Measurements from ENCODE around the gene SERINC1. TPM values are rescaled to one million over a fixed set of nuclear protein-coding genes. Genes with fewer than 3 reads are reported as not detected.
"Not testable (repeated sequence)": the region's sequence is repeated elsewhere in the genome, so short reads cannot be mapped to it uniquely, and the experiment has no call there.

The SERINC1 gene
- total RNA-seq, 2 donors from 2014 or later, result 47.7 to 72.1 TPM

- Mint-ChIP-seq H3K4me1 (peaks cover 50% of the 10 kb centered on the region), H3K9me3 (no peaks in the 10 kb centered on the region), H3K27me3 (no peaks in the 10 kb centered on the region), H3K27ac (peak overlapping the region; percentile 64), H3K4me3 (peak overlapping the region; percentile 28), H3K36me3 (ENCODE audit: low read depth) (peaks cover 80% of the 10 kb centered on the region)
- ATAC-seq (replicated peaks), result no peak
Measured at GRCh38 chr6:122459240-122459639, 12.4 kb downstream of the SERINC1 start.

- no peak overlapping the region for H3K4me3 Mint-ChIP-seq
Measured at GRCh38 chr6:122458087-122458486, 13.5 kb downstream of the SERINC1 start.

GRCh38 chr6:122455116-122455515 is 16.5 kb downstream of the SERINC1 start:
- not testable (repeated sequence) for H3K27me3 Mint-ChIP-seq; H3K4me3 Mint-ChIP-seq; ATAC-seq (replicated peaks); H3K9me3 Mint-ChIP-seq
- H3K27ac Mint-ChIP-seq, result peak overlapping the region; percentile 54
- peaks cover 93% of the 10 kb centered on the region for H3K36me3 Mint-ChIP-seq (ENCODE audit: low read depth)
- H3K4me1 Mint-ChIP-seq, result peaks cover 29% of the 10 kb centered on the region

More at GRCh38 chr6:122458087-122458486, 13.5 kb downstream of the SERINC1 start:
- peaks cover 80% of the 10 kb centered on the region for H3K36me3 Mint-ChIP-seq (ENCODE audit: low read depth)
- peaks cover 43% of the 10 kb centered on the region for H3K4me1 Mint-ChIP-seq
- no peaks in the 10 kb centered on the region for H3K9me3 Mint-ChIP-seq
- no peak for ATAC-seq (replicated peaks)
- no peaks in the 10 kb centered on the region for H3K27me3 Mint-ChIP-seq
- H3K27ac Mint-ChIP-seq, result peak overlapping the region; percentile 64

- Mint-ChIP-seq H3K27me3 (no peaks in the 10 kb centered on the region), H3K9me3 (no peaks in the 10 kb centered on the region), H3K4me3 (no peak overlapping the region), H3K27ac (peak overlapping the region; percentile 54), H3K4me1 (peaks cover 30% of the 10 kb centered on the region), H3K36me3 (ENCODE audit: low read depth) (peaks cover 98% of the 10 kb centered on the region)
- no peak for ATAC-seq (replicated peaks)
Measured at GRCh38 chr6:122454673-122455072, 16.9 kb downstream of the SERINC1 start.

- Mint-ChIP-seq H3K36me3 (ENCODE audit: low read depth) (peaks cover 98% of the 10 kb centered on the region), H3K9me3 (no peaks in the 10 kb centered on the region), H3K27ac (no peak overlapping the region), H3K4me3 (no peak overlapping the region), H3K4me1 (peaks cover 24% of the 10 kb centered on the region), H3K27me3 (no peaks in the 10 kb centered on the region)
- no peak for ATAC-seq (replicated peaks)
Measured at GRCh38 chr6:122452509-122452908, 19.1 kb downstream of the SERINC1 start.

DNA sequence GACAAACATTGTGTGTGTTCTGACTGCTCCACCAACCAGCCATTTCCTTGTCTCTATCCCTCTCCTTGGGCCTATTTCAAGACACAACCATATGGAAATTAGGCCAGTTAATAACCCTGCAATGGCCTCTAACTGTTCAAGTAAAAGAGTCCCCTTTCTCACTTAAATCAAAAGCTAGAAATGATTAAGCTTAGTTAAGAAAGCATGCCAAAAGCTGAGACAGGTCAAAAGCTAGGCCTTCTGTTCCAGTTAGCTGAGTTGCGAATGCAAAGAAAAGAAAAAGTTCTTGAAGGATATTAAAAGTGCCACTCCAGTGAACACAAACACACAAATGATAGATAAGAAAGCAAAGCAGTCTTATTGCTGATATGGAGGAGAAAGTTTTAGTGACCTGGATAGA is 22.5 kb downstream of the SERINC1 start:
- Mint-ChIP-seq H3K27me3 (no peaks in the 10 kb centered on the region), H3K4me1 (peaks cover 14% of the 10 kb centered on the region), H3K36me3 (ENCODE audit: low read depth) (peaks cover 98% of the 10 kb centered on the region), H3K9me3 (no peaks in the 10 kb centered on the region), H3K27ac (peak overlapping the region; percentile 79), H3K4me3 (no peak overlapping the region)
- no peak for ATAC-seq (replicated peaks)

DNA sequence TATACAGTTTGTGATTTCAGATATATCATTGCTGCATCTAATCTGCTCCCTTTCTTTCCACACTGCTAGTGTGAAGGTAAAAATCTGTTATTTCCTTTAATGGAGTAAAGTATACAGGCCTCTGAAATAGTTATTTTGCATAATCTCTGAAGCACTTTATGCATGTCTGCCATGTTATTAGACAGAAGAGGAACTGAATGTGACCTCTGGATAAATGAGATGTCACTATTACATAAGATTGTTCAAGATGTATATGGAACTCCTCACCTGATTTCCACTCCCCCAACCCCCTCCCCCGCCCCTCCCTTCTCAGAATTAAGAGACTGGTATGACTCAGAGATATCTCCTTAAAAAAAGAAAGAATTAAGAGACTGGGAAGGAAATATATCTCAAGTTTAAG is 26.3 kb downstream of the SERINC1 start:
- Mint-ChIP-seq H3K27ac (no peak overlapping the region), H3K36me3 (ENCODE audit: low read depth) (peaks cover 97% of the 10 kb centered on the region), H3K9me3 (no peaks in the 10 kb centered on the region), H3K4me3 (no peak overlapping the region), H3K4me1 (peaks cover 9% of the 10 kb centered on the region), H3K27me3 (no peaks in the 10 kb centered on the region)
- ATAC-seq (replicated peaks), result no peak

- ATAC-seq (replicated peaks), result no peak
- Mint-ChIP-seq H3K27me3 (no peaks in the 10 kb centered on the region), H3K27ac (no peak overlapping the region), H3K4me1 (no peaks in the 10 kb centered on the region), H3K4me3 (no peak overlapping the region), H3K36me3 (ENCODE audit: low read depth) (peaks cover 94% of the 10 kb centered on the region), H3K9me3 (peaks cover 10% of the 10 kb centered on the region)
Measured at GRCh38 chr6:122438975-122439374, 32.6 kb downstream of the SERINC1 start.

GRCh38 chr6:122432816-122433215 is 38.8 kb downstream of the SERINC1 start:
- Mint-ChIP-seq H3K36me3 (ENCODE audit: low read depth) (peaks cover 97% of the 10 kb centered on the region), H3K27ac (peak overlapping the region; percentile 71), H3K9me3 (no peaks in the 10 kb centered on the region), H3K4me3 (no peak overlapping the region), H3K4me1 (peaks cover 5% of the 10 kb centered on the region), H3K27me3 (no peaks in the 10 kb centered on the region)
- ATAC-seq (replicated peaks), result peak; percentile 80

GRCh38 chr6:122431780-122432179 is 39.8 kb downstream of the SERINC1 start:
- ATAC-seq (replicated peaks), result no peak
- Mint-ChIP-seq H3K36me3 (ENCODE audit: low read depth) (peaks cover 97% of the 10 kb centered on the region), H3K9me3 (no peaks in the 10 kb centered on the region), H3K27ac (no peak overlapping the region), H3K4me3 (no peak overlapping the region), H3K27me3 (no peaks in the 10 kb centered on the region), H3K4me1 (peaks cover 5% of the 10 kb centered on the region)

DNA sequence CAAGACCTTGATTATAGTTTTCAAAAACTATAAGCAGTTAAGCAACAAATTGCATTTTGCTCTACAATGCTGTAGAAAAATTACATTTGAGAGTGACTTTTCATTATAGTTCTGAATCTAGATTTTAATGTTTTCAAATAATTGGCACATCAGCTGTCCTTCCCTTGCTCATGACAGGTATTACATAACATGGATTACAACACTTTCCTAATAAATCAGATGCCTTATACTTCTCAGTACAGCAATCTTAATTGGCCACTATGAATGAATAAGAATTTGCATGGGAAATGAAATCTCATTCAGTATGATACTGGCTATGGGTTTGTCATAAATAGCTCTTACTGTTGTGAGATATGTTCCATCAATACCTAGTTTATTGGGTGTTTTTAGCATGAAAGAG is 42.3 kb downstream of the SERINC1 start:
- Mint-ChIP-seq H3K9me3 (no peaks in the 10 kb centered on the region), H3K36me3 (ENCODE audit: low read depth) (peaks cover 100% of the 10 kb centered on the region), H3K4me3 (no peak overlapping the region), H3K27me3 (no peaks in the 10 kb centered on the region), H3K4me1 (peaks cover 6% of the 10 kb centered on the region), H3K27ac (no peak overlapping the region)
- ATAC-seq (replicated peaks), result no peak

DNA sequence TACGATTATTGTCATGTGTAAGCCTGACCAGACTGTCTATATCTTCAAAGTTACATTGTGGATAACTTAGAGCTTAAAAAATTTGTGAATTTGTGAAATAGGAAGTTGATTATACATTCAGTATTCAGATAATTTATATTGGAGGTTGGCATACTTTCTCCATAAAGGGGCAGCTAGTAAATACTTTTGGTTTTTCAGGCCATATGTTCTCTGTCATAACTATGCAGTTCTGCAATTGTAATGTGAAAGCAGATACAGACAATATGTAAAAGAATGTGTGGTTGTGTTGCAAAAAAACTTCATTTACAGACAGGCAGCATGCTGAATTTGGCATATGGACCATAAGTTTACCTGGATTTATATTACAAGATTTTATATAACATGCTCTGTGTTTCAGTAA is 42.8 kb downstream of the SERINC1 start:
- no peak for ATAC-seq (replicated peaks)
- H3K4me3 Mint-ChIP-seq, result no peak overlapping the region
- no peak overlapping the region for H3K27ac Mint-ChIP-seq
- peaks cover 10% of the 10 kb centered on the region for H3K4me1 Mint-ChIP-seq
- H3K9me3 Mint-ChIP-seq, result no peaks in the 10 kb centered on the region
- peaks cover 100% of the 10 kb centered on the region for H3K36me3 Mint-ChIP-seq (ENCODE audit: low read depth)
- no peaks in the 10 kb centered on the region for H3K27me3 Mint-ChIP-seq

DNA sequence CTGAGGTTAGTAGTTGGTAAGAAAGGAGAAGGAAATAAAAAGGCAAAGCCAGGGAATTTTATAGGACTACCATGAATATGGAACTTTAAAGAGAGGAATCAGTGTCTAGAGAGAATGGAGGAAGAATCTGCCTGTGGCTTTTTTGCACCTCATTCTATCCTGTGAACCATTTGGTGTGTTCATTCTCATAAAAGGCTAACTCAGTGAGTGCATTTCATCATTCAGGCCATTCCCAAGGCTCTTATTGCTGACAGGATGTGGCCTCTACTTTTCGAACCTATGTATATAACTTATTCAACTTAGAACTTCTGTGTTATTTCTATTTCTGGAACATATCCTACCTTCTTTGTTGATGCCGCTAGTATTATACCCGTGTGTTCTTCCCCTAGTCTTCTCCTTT is 45.0 kb downstream of the SERINC1 start:
- H3K4me3 Mint-ChIP-seq, result no peak overlapping the region
- no peak overlapping the region for H3K27ac Mint-ChIP-seq
- no peaks in the 10 kb centered on the region for H3K9me3 Mint-ChIP-seq
- no peaks in the 10 kb centered on the region for H3K27me3 Mint-ChIP-seq
- no peak for ATAC-seq (replicated peaks)
- peaks cover 100% of the 10 kb centered on the region for H3K36me3 Mint-ChIP-seq (ENCODE audit: low read depth)
- H3K4me1 Mint-ChIP-seq, result peaks cover 12% of the 10 kb centered on the region

GRCh38 chr6:122423734-122424133 is 47.9 kb downstream of the SERINC1 start:
- Mint-ChIP-seq H3K4me1 (peaks cover 12% of the 10 kb centered on the region), H3K9me3 (no peaks in the 10 kb centered on the region), H3K27ac (no peak overlapping the region), H3K27me3 (no peaks in the 10 kb centered on the region), H3K36me3 (ENCODE audit: low read depth) (peaks cover 97% of the 10 kb centered on the region), H3K4me3 (no peak overlapping the region)
- ATAC-seq (replicated peaks), result no peak

DNA sequence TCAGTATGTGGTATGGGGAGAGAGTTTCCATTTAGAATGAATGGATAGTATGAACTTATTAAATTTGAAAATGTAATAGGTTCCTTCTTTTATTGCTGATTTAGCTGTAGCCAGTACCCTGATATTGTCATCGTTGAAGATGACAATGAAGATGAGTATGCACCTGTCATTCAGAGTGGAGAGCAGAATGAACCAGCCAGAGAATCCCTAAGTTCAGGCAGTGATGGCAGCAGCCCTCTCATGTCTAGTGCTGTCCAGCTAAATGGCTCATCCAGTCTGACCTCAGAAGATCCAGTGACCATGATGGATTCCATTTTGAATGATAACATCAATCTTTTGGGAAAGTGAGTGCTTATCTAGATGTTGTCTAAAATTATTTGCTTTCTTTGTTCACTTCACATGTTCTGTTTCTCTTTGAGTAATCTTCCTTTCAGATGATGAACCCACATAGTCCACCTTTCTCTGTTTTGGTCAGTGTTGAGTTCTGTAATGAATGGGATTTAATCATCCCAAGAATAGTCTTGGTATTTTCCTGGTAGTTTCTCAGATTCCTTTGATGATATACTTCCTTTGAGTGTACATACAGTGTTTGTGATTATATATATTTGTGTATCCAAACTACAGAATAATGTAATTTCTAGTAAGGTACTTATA is 48.9 kb downstream of the SERINC1 start:
- Mint-ChIP-seq H3K27me3 (no peaks in the 10 kb centered on the region), H3K27ac (peak overlapping the region; percentile 52), H3K4me3 (no peak overlapping the region), H3K36me3 (ENCODE audit: low read depth) (peaks cover 97% of the 10 kb centered on the region), H3K9me3 (no peaks in the 10 kb centered on the region), H3K4me1 (peaks cover 12% of the 10 kb centered on the region)
- ATAC-seq (replicated peaks), result peak; percentile 86

GRCh38 chr6:122422003-122422402 is 49.6 kb downstream of the SERINC1 start:
- no peak for ATAC-seq (replicated peaks)
- H3K9me3 Mint-ChIP-seq, result no peaks in the 10 kb centered on the region
- peaks cover 12% of the 10 kb centered on the region for H3K4me1 Mint-ChIP-seq
- H3K4me3 Mint-ChIP-seq, result no peak overlapping the region
- no peaks in the 10 kb centered on the region for H3K27me3 Mint-ChIP-seq
- no peak overlapping the region for H3K27ac Mint-ChIP-seq
- peaks cover 97% of the 10 kb centered on the region for H3K36me3 Mint-ChIP-seq (ENCODE audit: low read depth)
